Esophagus squamous epithelium (tissue), 5 donors: Measurements from ENCODE around the gene PSKH1. TPM values are rescaled to one million over a fixed set of nuclear protein-coding genes. Genes with fewer than 3 reads are reported as not detected.

Experiments used
- DNase-seq: peaks from one replicate; lab custom pipeline; 2025; lab: John Stamatoyannopoulos, UW
- H3K27ac ChIP-seq, 4 donors: fragments of 200-600 bp; sonication (generic); one replicate each; pipeline ENCODE4 v1.5.1; 2016 to 2019; ENCODE audit warnings: mild to moderate bottlenecking in 1 of 4
- H3K27me3 ChIP-seq, 4 donors: fragments of 200-600 bp; sonication (generic); 1 replicate in 3 of 4; 2 replicates in 1 of 4; pipeline versions ENCODE4 v1.5.1 to v1.6.0; 2017 to 2021; ENCODE audit warnings: antibody characterized with exemption in 1 of 4
- H3K36me3 ChIP-seq, 3 donors: fragments of 200-600 bp; sonication (generic); one replicate each; pipeline ENCODE4 v1.5.1; 2016 to 2019
- H3K4me1 ChIP-seq, 3 donors: fragments of 200-600 bp; sonication (generic); one replicate each; pipeline ENCODE4 v1.5.1; 2017 to 2019
- H3K4me3 ChIP-seq, 4 donors: fragments of 200-600 bp; sonication (generic); 1 replicate in 3 of 4; 2 replicates in 1 of 4; pipeline ENCODE4 v1.5.1; 2016 to 2019; ENCODE audit warnings: mild to moderate bottlenecking in 2 of 4, moderate library complexity in 1 of 4
- H3K9me3 ChIP-seq, 3 donors: fragments of 200-600 bp; sonication (generic); one replicate each; pipeline ENCODE4 v1.5.1; 2016 to 2019
- POLR2A ChIP-seq, 4 donors: fragments of 450-650 bp; IDR thresholded peaks; one replicate each; pipeline ENCODE4 v1.6.1; 2017; ENCODE audit warnings: antibody characterized with exemption in 4 of 4, mild to moderate bottlenecking in 4 of 4, moderate library complexity in 3 of 4
- WGBS, 2 donors: methylation state at CpG; one replicate each; pipeline ENCODE4 v1.1.5; 2018; 5-methylcytosine and 5-hydroxymethylcytosine counted together
- intact Hi-C: fragments of 100-400 bp; cut with DNase I; formaldehyde crosslinking; loops from one replicate; pipeline ENCODE4 v1.15.0; 2022
- total RNA-seq, 4 donors: library from RNA; depleted of rRNA; stranded (reverse); fragments of >200 nt; gene quantifications; one replicate each; pipeline ENCODE4 v1.1.0, GENCODE V29; 2016
- TF ChIP-seq, protein P1 (sequence below), 6 experiments: fragments of 450-650 bp in 4 of 6; fragments of 200-600 bp in 2 of 6; sonication (generic) in 2 of 6; IDR thresholded peaks; one replicate each; pipeline ENCODE4 v1.5.1; 2016 to 2019; ENCODE audit warnings: antibody characterized with exemption in 6 of 6, mild to moderate bottlenecking in 4 of 6, moderate library complexity in 4 of 6
- donor health status: DM: yes; HTN: yes; CAD: no.

Gene PSKH1
- total RNA-seq, 4 donors from 2014 or later, result 8.5 to 18.3 (median 13.8) TPM

DNA sequence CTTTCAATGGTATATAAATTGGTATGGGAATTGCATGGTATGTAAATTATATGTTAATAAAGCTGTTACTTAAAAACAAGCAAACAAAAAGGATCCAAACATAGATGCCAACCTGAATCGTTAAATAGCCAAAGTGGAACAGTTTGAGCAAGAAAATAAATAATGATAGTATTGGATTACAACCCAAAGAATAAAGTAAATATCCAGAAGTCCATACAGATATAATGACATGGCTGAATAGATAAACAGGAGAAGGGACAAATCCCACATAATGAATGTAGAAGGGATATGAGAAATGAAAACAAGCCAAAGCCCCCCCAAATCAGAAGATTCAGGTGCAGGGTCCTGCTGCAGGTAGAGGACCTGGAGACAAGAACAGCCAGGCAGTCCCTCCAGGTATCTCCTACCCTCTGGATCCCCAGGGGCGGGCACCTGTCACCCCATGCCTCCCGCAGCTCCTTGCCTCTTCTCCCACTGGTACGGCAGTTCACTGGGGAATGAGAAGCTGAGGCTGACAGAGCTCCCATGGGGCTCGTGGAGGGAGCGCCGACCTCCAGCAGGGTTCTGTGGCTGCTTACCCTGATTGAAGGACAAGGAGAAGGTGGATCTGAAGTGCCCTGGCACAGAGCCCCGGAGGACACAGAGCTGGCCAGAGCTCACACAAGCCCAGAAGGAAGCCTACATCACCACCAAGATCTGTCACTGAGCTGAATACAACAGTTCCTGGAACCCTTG lies 60.8 kb downstream of the PSKH1 start:
- WGBS, 2 donors, result 74 to 81% methylated on average over 2 to 3 of the region's 8 CpGs
- Histone ChIP-seq H3K27me3 (no peaks in the 10 kb centered on the region), H3K4me3 (no peak overlapping the region), H3K9me3 (no peaks in the 10 kb centered on the region), H3K27ac (peak overlapping the region in 1 of 4 donors; percentile 29), H3K4me1 (peaks cover 0 to 26% (median 6%) of the 10 kb centered on the region in 3 donors), H3K36me3 (peaks cover 0 to 96% (median 24%) of the 10 kb centered on the region in 3 donors)
- intact Hi-C loops, result no loop called here
- TF ChIP-seq, protein P1, sequence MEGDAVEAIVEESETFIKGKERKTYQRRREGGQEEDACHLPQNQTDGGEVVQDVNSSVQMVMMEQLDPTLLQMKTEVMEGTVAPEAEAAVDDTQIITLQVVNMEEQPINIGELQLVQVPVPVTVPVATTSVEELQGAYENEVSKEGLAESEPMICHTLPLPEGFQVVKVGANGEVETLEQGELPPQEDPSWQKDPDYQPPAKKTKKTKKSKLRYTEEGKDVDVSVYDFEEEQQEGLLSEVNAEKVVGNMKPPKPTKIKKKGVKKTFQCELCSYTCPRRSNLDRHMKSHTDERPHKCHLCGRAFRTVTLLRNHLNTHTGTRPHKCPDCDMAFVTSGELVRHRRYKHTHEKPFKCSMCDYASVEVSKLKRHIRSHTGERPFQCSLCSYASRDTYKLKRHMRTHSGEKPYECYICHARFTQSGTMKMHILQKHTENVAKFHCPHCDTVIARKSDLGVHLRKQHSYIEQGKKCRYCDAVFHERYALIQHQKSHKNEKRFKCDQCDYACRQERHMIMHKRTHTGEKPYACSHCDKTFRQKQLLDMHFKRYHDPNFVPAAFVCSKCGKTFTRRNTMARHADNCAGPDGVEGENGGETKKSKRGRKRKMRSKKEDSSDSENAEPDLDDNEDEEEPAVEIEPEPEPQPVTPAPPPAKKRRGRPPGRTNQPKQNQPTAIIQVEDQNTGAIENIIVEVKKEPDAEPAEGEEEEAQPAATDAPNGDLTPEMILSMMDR (IDR thresholded peaks at IDR 0.05), result no peak
- TF ChIP-seq POLR2A (IDR thresholded peaks at IDR 0.05), result no peak
- DNase-seq, result no peak

DNA sequence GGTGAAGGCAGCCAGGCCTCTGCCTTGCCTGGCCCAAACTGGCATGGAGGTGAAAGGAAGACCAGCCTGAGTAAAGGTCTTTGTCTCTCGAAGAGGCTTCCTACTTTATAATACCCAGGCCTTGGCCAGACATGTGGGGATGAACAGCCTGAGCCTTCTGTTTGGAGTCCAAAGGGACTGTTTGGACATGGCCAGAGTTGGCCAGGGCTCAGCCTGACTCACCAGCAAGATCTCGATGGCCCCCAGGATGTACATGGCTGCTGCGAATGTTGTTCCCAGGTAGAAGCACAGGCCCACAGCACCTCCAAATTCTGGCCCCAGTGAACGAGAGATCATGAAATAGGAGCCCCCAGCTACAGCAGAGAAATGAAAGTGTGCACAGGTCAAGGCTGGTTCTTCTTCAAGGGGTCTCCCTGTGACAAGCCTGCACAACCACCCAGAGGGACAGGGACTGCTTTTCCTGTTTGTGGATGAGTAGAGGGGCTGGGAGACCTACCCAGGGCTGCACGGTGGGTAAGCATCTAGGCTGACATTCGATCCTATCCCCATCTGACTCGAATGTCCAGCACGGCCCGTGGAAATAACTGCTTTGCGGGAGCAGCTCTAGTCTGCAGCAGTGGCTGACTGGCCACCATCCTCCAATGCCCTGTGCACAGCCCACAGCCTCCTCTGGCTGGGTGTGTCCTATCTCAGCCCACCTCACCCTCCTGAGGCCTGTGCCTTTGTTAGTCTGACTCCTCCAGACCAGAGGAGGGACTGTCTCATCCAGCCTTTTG lies 61.6 kb downstream of the PSKH1 start:
- 80 to 82% methylated on average over 1 to 3 of the region's 10 CpGs for WGBS, 2 donors
- H3K4me1 ChIP-seq, result peaks cover 0 to 33% (median 10%) of the 10 kb centered on the region in 3 donors
- no peak overlapping the region for H3K4me3 ChIP-seq
- no peaks in the 10 kb centered on the region for H3K9me3 ChIP-seq
- peaks cover 4 to 96% (median 22%) of the 10 kb centered on the region in 3 donors for H3K36me3 ChIP-seq
- H3K27ac ChIP-seq, result peak overlapping the region in 1 of 4 donors; percentile 29
- TF ChIP-seq, protein P1 (IDR thresholded peaks at IDR 0.05), result no peak
- TF ChIP-seq POLR2A (IDR thresholded peaks at IDR 0.05), result no peak
- intact Hi-C loops, result no loop called here
- no peaks in the 10 kb centered on the region for H3K27me3 ChIP-seq
- DNase-seq, result no peak

DNA sequence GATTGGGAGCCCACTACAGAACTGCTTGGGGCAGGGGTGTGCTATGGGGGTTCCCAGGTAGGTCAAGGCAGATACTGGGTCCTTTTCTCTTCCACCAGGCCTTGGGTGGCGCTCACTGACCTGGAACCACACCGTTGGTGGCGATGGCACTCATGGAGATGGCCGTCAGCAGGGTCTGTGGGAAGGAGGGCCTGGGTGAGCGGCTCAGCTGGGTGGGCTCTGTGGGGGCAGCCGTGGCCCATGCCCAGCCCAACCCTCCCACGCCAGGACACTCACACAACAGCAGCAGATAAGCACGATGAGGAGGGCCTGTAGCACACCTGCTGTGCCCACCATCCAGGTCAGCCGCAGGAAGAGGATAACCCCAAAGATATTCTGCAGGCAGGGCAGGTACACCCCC lies 64.6 kb downstream of the PSKH1 start:
- Histone ChIP-seq H3K9me3 (no peaks in the 10 kb centered on the region), H3K36me3 (peaks cover 6 to 96% (median 15%) of the 10 kb centered on the region in 3 donors), H3K4me3 (no peak overlapping the region), H3K27ac (peak overlapping the region in 1 of 4 donors; percentile 72), H3K4me1 (peaks cover 8 to 50% (median 33%) of the 10 kb centered on the region in 3 donors), H3K27me3 (no peaks in the 10 kb centered on the region)
- no peak for DNase-seq
- WGBS, 2 donors, result 100% methylated on average over 1 of the region's 9 CpGs; no CpG with 5 or more reads in 1 of the 2 donors
- TF ChIP-seq, protein P1 (IDR thresholded peaks at IDR 0.05), result no peak
- intact Hi-C loops, result no loop called here

DNA sequence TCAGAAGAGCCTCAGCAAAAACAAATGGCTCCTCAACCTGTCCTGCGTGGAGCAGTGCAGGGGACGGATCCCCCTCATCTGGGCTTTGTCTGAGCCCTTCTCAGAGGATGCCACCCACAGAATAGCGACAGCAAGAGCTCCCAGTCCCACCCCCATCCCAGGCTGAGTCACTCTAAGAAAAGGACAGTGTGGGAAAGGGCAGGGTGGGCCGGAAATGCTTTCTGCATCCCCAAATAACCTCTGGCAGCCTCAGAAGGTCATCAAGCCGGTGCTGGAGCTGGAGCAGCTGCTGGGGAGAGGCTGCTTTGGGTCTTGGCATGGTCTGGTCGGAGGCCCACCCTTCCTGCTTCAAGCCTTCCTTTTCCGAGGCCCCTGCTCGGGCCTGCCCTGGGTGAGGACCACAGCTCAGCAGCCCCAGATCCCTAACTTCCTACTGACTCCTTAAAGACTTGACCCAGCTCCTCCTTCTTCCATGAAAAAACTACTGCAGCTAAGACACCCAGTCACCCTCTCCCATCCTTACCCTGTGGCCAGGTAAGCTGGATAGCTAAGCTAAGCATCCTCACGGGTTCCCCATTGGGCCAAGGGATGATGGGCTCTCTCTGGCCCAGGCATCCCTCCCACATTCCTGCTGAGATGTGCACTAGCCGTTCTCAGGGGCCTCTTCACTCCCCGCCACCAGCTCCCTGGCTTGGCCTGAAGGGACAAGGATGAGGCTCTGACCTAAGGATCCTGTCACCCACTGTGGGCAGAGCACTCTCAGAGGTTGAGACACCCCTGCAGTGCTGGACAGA lies 66.7 kb downstream of the PSKH1 start:
- no peak for DNase-seq
- no peak overlapping the region for H3K4me3 ChIP-seq
- peak overlapping the region; percentile 44 to 72 (median 54) for H3K27ac ChIP-seq
- H3K4me1 ChIP-seq, result peaks cover 14 to 66% (median 51%) of the 10 kb centered on the region in 3 donors
- no peaks in the 10 kb centered on the region for H3K27me3 ChIP-seq
- WGBS, 2 donors, result 38 to 74% methylated on average over 5 to 9 of the region's 11 CpGs
- TF ChIP-seq, protein P1 (IDR thresholded peaks at IDR 0.05), result no peak
- TF ChIP-seq POLR2A (IDR thresholded peaks at IDR 0.05), result no peak
- intact Hi-C loops, result no loop called here
- peaks cover 6 to 85% (median 13%) of the 10 kb centered on the region in 3 donors for H3K36me3 ChIP-seq
- H3K9me3 ChIP-seq, result no peaks in the 10 kb centered on the region
